Right hindlimb (tissue), 1 donor: ENCODE measurements around the gene ME2.
"Not testable (repeated sequence)": the region's sequence is repeated elsewhere in the genome, so short reads cannot be mapped to it uniquely, and the experiment has no call there.

Experiments
- DNase-seq: peaks from one replicate; pipeline ENCODE4 v3.0.0-alpha.2; 2018

The ME2 gene

DNA sequence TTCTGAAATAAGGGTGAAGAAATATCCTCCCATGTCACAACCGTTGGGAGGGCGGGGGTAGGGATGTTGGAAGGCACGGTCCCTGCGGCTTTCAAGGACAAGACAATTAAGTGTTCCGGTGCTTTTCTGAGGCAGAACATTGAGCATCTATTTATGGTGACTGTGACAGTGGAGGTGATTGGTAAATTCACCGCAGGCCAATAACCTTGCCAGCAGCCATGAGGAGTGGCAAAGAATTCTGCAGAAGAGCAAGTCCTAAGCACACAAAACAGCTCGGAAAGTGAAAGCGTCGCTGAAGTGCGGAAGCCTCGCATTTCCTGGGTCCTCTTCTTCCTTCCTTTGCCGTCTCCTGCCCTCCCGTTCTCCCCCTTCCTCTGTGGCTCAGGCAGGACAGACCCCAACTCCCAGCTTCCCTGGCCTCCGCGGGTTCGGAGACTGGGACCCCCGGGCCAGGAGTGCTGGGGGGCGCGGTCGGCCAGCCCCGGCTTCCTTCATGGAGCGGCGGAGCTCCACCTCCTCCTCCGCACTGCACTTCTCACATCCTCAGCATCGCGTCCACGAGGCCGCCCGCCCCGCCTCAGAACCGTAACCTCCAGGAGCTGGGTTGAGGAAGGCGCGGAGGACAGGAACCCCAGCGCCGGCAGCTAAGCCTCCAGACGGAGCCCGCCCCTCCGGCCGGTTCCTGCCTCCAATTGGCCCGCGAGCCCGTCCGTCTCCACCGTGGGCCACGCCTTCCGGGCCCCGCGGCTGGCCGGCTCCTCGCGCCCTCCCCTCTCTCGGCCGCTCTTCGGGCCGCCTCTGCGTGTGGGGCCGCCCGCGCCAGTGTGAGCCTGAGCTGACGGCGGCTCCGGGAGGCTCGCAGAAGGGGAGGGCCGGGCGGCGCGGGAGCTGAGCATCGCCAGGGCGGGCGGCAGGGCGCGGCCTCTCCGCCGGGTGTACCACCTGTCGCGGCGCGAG, at the start of gene ME2:
TSS of gene ME2 (plus strand) at position 774 of the 957 bp plus-strand sequence. CDS start 16,703 bp downstream, outside the sequence.
- DNase-seq: peak; percentile 95

DNA sequence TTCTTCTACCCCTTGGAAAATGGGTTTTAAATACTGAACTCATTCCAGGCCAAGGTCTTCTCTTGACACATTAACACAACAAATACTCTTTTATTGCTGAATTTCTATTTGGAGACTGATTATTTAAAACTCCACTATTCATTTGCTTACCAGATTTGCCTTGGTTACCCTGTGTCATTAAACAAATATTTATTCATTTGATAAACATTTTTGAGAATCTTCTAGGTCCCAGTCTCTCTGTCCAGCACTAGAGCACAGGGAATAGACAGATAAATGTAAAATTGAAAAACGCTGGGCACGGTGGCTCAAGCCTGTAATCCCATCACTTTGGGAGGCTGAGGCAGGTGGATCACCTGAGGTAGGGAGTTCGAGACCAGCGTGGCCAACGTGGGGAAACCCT, 49.3 kb upstream of the ME2 start:
- no peak for DNase-seq

DNA sequence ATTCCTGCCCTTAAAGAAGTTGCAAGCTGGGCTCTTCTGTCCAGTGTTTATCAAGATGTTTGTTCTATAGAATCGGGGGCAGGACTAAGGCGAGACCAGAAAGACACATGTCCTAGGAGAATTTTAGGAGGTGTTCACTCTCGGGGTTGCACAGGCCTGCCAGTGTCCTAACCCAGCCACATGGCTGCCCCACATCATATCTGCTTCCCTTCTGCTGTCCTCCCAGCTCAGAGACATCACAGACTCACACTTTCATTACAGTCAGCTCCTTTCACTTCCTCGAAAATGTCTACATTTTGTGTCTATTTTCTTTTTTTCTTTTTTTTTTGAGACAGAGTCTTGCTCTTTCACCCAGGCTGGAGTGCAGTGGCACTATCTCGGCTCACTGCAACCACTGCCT, 48.4 kb upstream of the ME2 start:
- no peak for DNase-seq

DNA sequence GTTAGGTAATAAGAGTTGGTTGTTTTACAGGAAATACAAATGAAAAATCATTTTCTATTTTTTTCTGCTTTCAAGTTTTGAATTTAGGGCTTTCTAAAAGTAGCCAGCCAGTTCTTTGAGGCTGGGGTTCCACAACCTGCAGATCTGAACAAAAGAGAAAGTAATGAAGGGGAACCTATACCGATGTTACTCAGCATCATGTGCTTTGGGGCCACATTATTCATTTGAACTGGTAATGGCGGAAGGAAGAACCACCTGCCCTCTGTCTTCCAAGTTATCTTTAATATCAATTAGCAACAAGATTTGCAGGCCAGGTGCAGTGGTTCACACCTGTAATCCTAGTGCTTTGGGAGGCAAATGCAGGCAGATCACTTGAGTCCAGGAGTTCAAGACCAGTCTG, 46.2 kb upstream of the ME2 start:
- DNase-seq: no peak

DNA sequence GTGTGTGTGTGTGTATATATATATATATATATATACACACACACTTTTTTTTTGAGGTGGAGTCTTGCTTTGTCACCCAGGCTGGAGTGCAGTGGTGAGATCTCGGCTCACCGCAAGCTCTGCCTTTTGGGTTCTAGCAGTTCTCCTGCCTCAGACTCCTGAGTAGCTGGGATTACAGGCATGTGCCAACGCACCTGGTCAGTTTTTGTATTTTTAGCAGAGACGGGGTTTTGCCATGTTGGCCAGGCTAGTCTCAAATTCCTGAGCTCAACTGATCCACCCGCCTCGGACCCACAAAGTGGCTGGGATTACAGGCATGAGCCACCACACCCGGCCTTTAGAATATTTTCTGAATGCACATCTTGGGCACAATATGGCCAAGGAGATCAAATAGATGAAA, 45.4 kb upstream of the ME2 start:
- DNase-seq: not testable (repeated sequence)

DNA sequence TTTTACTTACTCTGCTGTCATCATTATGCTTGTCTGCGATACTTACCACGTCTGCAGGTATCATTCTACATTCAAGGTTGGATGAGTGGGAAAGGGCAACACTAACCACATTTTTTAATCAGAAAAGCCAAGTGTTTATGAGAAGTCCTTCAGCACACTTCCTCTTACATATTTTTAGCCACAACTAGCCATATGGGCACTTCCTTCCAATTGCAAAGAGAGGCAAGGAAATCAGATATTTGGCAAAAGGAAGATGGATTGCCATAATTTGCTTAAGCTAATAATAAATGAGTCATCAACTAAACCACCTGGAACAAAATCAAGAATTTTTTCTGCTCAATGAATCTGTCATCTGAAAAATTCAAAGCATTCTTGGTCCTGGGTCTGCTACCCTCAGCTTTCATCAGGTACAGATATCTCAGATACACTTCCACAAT, 42.4 kb upstream of the ME2 start:
- DNase-seq: no peak

DNA sequence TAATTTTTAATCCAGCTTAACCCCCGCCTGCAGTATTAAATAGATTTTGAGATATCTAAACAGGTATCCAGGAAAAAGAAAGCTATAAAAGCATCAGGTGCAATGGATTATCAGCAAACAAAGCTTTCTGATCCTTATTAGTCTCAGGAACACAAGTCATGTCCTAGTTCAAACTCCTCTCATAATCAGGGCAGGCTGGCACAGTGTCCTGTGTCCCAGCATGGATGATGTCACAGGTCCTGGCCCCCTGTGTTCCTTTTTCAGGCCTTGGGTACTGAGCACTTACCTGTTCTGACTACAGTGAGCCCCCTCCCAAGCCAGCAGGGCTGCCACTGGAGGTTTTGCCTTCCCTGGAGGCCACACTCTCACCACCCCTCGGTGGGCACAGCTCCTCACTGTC, 39.6 kb upstream of the ME2 start:
- DNase-seq: no peak

DNA sequence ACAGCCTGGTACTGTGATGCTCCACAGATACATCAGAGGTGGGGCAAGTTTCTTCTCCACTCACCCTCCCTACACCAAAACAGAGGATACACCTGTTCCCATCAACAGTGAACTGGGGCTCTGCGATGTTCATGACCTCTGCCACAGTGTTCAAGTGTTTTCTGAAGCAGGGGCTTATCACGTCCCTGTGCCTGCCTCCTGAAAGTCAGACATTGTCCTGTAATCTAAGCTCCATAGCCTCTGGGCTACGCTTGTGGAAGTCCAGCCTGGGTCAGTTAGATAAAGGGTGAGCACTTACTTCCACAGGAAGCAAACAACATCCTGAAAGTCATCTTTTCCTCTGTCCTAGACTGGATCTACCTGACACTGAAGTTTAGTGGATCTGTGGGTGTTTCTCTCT, 38.9 kb upstream of the ME2 start:
- no peak for DNase-seq

DNA sequence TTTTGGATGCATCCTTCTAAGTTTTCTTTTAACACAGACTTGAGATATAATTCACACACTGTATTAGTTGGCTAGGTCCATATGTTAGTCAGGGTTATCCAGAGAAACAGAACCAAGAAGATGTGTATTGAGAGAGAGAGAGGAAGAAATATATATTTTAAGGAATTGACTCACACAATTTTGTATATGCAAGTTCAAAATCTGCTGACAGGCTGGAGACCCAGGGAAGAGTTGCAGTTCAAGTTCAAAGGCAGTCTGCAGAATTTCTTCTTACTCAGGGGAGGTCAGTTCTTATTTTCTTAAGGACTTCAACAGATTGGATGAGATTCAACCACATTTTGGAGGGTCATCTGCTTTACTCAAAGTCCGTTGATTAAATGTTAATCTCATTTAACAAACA, 36.1 kb upstream of the ME2 start:
- no peak for DNase-seq

DNA sequence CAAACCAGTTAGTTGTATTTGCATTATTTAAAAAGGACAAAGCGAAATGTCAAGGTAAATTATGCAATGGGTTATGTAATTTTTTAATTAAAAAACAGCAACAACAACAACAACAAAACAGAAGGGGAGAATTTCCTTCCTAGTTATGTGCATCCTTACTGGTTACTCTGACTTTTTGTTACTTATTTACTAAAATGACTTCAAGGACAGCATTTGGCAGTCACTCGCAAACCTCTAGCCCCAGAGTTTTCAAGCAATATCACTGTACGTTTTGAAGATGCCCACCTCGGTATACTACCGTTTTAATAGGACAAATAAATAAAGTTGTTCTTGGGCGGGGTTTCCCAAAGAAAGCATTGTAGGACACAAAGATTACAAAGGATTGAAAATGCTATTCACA, 34.4 kb upstream of the ME2 start:
- DNase-seq: no peak

DNA sequence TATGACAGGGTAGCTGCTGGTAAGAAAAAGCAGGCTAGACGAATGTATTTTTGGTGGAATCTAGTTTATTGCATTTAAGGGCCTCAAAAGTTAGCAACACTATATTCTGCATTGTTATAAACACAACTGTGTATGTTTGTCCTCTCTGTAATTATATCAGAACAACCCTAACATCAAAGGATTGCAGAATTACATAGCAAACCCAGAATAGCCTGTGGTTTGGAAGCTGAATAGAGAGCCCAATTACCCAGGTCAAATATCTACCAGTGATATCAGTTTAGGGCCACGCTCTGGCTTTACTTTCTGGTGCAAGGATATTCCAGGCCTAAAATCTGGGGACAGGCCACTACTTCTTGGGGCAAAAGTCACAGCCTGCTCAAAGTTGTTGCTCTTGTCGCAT, 34.0 kb upstream of the ME2 start:
- DNase-seq: no peak

DNA sequence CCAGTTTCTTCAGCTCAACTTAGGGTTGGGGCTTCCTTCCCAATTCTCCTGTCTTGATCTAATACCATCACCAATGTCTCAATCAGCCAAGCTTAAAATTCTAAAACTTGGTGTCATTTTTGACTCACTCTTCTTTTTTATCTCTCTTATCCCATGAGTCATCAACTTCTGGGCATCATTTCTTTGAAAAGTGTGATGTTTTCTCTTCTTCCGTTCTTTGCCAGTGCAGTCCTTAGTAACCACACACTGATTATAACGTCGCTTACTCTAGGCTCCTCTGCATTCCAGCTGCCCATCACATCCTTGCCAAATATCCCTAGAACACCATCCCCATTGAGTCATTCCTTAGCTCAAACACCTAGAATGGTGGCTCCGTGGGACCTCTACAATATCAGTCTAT, 31.7 kb upstream of the ME2 start:
- DNase-seq: no peak

DNA sequence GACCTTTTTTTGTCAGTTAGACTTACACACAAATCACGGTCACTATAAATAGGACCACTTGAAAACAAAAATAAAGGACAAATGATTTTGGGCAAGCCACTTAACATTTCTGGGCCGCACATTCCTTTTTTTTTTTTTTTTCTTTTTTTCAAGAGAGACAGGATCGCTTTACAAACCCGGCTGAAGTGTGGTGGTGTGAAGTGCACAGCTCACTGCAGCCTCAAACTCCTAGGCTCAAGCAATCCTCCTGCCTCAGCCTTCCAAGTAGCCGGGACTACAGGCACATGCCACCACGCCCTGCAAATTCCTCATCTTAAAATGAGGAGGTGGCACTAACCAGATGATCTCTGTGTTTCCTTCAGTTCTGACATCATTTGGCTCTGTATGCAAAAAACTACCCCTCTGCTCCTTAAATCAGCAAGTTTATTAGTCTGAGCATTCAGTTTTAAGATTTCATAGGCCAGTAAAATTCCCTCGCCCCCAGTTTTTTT, 30.8 kb upstream of the ME2 start:
- DNase-seq: no peak

DNA sequence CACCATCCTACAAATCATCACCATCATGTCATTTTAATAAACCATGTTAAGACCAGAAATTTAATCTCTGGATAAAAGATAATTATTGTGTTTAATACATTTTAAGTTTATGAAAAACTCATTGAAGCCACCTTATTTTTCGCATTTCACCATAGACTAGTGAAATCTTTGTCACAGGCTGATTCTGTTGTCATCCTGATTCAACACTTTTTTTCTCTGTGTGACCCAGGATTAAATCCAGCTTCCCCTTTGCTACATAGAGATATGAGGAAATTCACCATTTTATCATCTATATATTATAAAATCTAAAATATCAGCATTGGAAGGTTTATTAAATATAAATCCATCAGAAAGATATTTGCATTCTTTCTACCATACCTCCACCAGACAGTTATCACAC, 29.9 kb upstream of the ME2 start:
- no peak for DNase-seq

DNA sequence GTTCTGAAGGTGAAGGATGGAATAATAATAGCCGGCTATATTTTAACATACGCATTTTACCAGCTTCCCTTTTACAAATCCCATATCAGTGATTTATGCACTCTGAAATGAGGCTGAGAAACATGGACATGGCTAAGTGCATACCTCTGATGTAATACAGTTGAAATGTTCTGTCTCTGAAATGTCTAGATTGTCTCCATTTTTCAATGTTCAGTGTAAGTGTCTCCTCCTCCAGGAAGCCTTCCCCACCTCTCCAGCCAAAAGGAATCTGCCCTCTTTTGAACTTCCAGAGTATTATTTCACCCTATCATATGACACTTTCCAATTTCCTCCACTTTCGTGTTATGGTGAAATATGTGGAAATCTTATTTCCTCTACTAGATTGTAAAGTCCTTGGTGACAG, 29.5 kb upstream of the ME2 start:
- DNase-seq: no peak

DNA sequence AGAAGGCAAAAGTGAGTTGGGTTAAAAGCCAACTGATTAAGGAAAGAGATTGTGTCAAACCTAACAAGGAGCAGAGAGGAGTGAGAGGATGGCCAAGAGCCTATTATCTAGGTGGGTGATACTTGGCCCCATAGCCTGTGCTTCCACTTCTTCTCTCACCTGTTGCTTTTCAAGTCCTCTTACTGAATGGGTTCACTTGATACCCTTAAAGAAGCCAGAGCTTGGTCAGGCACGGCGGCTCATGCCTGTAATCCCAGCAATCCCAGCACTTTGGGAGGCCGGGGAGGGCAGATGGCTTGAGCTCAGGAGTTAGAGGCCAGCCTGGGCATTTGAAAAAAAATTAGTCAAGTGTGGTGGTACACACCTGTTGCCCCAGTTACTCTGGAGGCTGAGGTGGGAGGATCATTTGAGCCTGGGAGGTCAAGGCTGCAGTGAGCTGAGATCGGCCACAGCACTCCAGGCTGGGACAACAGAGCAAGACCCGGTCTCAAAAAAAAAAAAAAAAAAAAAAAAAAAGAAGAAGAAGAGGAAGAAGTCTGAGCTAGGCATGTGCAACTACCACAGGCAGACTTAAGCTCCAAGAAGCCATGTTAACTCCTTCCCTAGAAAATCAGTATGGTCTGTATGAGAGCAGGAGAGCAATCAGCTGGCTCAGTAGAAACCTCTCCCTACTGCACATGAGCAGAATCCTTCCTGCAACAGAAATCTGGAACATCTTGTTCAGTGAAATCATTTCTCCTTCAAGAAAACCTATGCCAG, 28.4 kb upstream of the ME2 start:
- no peak for DNase-seq

DNA sequence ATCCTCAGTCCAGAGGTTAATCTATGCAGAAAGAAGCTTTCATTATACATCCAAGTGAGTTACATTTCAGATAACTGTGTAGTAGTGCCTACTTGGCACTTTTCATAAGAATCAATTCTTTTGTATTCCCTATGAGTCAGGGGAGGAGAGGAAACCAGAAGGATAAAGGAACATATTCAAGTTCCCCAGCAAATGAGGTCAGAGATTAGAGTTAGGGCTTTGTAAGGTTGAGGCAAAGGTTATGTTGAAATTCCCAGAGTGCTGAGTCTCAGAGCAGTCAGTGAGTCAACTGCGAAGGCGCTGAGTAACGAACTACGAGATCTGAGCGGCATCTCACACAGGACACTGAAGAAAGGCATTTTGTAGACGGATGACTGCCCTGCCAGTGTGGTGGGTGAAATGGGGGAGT, 25.1 kb upstream of the ME2 start:
- no peak for DNase-seq

DNA sequence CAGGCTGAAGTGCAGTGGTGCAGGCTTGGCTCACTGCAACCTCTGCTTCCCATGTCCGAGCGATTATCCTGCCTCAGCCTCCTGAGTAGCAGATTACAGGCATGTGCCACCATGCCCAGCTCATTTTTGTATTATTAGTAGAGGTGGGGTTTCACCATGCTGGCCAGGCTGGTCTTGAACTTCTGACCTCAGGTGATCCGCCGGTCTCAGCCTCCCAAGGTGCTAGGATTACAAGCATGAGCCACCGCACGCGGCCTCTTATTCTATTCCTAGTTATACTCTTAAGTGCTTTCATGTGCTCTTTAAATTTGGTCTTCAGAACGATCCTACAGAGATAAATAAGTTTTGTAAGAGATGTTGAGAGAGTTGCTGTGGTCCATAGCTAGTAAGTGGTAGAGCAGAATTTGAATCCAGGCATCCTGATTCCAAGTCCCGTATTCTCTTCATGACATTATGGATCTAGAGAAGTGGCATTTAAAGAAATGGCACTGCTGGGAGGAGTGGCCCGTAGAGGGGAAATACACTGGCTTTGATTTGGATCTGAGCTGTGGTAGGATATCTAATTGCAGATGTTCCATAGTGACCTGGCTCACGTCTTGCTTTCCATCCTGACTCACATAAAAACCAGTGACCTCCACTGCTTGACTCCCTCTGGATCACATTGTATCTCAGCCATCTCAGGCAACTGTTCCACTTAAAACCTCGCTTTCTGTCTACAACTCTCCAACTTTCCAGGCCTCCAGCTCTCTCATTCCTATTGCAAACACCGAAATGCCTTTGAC, 22.8 kb upstream of the ME2 start:
- DNase-seq: no peak

DNA sequence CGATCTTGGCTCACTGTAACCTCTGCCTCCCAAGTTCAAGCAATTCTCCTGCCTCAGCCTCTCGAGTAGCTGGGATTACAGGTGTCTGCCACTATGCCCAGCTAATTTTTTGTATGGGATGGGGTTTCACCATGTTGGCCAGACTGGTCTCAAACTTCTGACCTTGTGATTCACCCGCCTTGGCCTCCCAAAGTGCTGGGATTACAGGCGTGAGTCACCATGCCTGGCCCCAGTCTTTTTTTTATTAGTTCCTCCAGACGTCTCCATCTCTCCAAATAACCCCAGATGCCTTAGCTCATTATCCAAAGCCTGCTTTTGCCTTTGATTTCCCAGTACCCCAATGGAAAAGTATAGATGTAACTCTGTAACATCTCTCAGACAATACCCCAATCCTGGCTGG, 21.8 kb upstream of the ME2 start:
- DNase-seq: not testable (repeated sequence)

DNA sequence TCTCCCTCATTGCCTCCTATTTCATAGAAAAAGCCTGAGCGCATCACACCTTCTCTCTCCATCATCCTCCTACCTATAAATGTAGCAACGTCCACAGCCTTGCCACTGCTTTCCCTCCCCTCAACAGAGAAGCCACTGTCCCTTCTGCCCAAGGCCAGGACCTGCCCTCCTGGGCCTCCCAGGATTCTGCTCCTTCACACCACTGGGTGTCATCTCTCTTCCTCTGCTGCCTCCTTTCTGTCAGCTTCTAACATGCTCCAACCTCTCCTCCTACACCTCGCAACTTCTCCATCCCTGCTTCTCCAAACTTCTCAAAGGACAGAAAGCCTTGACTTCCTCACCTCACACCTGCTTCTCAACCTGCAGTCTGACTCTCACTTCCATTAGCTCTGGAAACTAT, 21.2 kb upstream of the ME2 start:
- no peak for DNase-seq

DNA sequence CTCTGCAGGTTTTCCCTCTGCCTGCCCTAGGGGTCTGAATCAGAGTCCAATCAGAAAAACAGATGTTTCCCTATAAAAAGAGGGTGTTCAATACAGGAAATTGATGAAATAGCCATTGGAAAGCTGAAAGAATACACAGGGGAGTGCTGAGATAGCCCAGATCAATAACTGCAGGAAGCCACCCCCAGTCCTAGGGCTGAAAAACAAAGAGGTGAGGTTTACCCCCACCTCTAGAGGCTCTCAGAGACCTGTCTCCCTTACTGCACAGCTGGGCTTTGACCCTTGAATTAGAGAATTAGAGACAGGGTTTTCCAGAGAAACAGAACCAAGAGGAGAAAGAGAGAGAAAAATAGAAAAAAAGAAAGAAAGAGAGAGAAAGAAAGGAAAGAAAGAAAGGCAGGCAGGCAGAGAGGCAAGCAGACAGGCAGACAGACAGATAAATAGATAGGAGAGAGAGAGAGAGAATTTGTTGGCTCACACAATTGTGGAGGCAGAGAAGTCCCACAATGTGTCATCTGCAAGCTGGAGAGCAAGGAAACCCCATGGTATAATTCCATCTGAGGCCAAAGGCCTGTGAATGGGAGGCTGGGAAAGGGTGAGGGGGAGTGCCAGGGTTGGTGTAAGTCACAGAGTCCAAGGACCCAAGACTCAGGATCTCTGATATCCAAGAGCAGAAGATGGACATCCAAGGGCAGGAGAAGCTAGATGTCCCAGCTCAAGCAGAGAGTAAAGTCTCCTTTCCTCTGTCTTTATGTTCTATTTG, 18.9 kb upstream of the ME2 start:
- no peak for DNase-seq

DNA sequence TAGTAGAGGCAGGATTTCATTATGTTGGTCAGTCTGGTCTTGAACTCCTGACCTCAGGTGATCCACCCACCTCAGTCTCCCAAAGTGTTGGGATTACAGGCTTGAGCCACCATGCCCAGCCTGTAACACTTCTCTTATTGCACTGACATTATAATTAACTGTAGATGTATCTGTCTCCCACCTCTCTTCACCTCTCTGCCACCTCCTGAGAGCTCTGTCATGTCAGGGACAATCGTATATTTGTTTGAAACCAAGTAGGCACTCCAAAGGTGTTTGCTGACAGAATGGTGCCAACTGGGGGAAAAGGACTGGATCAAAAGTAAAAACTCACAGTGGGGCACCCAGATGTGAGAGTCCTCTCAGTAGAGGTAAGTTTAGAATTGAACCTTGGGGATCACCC, 17.3 kb upstream of the ME2 start:
- DNase-seq: no peak
